IPS-11a (cell line): ENCODE measurements around the gene ROBO1.
"Not testable (repeated sequence)": the region's sequence is repeated elsewhere in the genome, so short reads cannot be mapped to it uniquely, and the experiment has no call there.

Source experiments
- H3K4me3 ChIP-seq: one replicate; pipeline ENCODE4 v1.5.1; 2013; ENCODE audit warnings: low read depth, low read length, control low read depth

ROBO1 gene

GRCh38 chr3:79317551-79318518, 450.0 kb downstream of the ROBO1 start:
- no peak overlapping the region for H3K4me3 ChIP-seq

DNA sequence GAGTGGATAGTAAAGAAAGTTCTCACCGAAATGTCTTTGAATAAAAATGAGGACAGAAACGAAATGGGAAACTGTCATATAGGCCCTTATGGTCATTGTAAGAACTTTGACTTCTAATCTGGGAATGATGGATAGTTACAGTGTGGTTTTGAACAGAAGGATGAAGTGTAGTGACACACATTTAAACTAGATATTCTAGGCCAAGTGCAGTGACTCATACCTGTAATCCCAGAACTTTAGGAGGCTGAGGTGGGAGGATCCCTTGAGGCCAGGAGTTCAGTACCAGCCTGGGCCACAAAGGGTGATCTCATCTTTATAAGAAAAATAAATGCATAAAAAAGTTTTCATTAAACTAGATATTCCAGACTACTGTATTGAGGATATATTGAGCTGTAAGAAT, 452.8 kb downstream of the ROBO1 start:
- H3K4me3 ChIP-seq, result no peak overlapping the region

DNA sequence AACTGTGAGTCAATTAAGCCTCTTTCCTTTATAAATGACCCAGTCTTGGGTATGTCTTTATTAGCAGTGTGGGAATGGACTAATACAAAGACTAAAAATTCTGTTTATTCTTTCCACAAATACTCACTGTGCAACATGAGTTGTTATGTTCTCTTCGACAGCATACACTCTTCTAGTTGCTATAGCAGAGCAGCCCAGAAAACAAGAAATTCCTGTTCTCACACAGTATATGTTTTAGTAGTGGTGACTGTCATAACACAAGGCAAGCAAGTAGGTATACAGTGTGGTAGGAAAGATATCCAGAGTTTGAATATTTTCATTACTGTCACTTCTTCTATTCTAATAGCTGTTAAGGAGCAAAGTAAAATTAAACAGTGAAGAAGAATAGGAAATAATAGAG, 453.3 kb downstream of the ROBO1 start:
- no peak overlapping the region for H3K4me3 ChIP-seq

GRCh38 chr3:79310016-79310415, 457.8 kb downstream of the ROBO1 start:
- H3K4me3 ChIP-seq, result no peak overlapping the region

DNA sequence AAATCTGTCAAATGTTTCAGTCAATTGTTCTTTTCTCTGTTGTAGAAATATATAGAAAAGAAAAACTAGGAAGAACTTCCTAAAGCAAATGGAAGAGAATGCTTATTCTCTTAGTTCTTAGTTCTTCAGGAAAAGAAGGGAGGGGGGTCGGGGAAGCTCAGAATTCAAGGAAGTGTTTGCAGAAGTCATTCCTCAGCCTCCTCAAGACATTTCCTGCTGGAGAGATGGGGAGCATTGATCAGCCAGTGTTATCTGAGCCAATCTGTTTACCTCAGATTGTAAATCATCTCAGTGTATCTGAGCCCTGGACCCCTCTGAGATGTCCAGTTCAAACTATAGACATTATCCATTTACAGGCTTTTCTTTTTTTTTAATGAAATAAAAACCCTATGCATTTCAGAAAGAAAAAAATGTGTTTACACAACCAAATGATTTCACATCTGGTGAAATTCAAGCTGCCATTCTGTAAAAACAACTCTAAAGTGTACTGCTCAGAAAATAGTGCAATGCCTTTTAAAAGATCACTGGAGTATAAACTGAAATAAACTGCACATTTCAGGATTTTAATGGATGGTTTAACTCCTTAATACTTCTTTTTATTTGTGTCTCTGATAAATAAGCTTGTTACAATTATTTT, 460.7 kb downstream of the ROBO1 start:
- no peak overlapping the region for H3K4me3 ChIP-seq

DNA sequence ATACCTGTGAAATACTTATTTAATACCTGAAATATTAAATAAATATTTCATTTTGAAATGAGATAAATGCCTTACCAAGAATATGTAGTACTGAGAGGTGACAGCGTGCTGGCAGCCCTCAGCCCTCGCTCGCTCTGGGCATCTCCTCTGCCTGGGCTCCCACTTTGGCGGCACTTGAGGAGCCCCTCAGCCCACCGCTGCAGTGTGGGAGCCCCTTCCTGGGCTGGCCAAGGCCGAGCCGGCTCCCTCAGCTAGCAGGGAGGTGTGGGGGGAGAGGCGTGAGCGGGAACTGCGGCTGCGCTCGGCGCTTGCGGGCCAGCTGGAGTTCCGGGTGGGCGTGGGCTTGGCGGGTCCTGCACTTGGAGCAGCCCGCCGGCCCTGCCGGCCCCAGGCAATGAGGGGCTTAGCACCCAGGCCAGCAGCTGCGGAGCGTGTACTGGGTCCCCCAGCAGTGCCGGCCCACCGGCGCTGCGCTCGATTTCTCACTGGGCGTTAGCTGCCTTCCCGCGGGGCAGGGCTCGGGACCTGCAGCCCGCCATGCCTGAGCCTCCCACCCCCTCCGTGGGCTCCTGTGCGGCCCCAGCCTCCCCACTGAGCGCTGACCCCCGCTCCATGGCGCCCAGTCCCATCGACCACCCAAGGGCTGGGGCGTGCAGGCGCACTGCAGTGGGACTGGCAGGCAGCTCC, 467.7 kb downstream of the ROBO1 start:
- H3K4me3 ChIP-seq, result not testable (repeated sequence)

DNA sequence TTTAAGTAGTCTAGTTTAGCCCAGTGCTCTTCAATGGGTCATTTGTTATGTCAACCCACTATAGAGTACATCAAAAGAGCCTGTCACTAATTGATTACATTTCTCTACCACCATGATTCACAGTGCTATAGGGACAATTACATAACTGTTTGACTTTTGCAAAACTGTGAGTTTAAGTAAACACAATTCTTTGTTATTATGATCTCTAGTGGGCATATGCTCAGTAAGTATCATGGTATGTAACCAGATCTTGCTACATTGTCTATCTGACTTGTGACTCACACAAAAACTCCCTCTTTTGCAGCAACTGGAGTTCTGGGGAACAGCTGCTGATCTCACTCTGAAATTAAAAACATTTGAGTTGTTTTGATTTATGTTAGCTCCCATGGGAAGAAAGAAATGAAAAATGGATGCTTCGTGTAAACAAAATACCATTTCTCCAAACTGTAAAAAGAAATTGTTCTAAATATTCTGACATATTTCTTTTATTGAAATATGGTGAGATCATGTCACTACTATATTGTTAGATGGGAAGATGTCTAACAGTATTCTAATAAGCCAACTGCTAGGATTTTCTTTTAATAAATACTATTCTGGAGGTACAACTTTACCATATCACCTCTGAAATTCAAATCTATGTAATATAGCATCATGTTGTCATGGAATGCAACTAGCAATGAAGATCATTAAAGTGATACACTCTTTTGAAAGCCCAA, 470.4 kb downstream of the ROBO1 start:
- no peak overlapping the region for H3K4me3 ChIP-seq

DNA sequence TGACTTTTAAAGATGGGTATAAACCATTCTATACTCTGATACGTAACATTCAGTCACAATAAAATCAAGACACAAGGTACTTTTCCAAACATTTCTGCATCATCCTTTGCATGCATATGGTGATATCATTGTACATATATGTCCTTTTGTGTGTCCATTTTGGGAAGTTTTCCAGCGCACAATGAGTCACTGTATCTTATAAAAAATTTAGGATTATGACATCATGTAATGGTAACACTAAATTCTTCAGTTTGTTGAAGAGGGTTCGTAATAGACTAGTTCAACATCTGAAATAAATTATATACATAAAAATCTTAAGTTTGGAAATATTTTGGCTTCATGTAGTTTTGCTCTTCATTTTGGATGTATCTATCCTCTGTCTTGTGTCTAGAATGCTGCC, 480.9 kb downstream of the ROBO1 start:
- no peak overlapping the region for H3K4me3 ChIP-seq

- no peak overlapping the region for H3K4me3 ChIP-seq
These were observed 481.9 kb downstream of the ROBO1 start for GRCh38 chr3:79285871-79286270.

DNA sequence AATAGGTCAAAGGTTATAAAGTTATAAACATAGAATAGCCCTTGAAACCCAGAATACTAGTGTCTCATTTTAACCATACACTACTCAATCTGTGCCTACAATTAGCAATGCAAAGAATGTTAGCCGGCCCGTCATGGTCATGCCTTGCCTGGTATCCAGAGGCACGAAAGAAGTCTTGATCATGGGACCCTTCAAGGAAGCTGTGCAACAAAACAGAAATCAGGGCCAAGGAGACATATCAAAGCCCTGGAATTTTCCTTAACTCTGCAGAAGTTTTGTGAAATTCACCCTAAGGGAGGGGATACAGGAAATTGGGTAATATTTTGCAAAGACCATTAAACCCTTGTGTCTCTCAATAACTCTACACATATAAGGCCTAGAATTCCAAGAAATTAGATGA, 482.4 kb downstream of the ROBO1 start:
- H3K4me3 ChIP-seq, result no peak overlapping the region

- H3K4me3 ChIP-seq, result no peak overlapping the region
These were observed 483.0 kb downstream of the ROBO1 start for GRCh38 chr3:79284781-79285180.

GRCh38 chr3:79278681-79279080, 489.1 kb downstream of the ROBO1 start:
- no peak overlapping the region for H3K4me3 ChIP-seq

GRCh38 chr3:79268422-79268821, 499.4 kb downstream of the ROBO1 start:
- H3K4me3 ChIP-seq, result no peak overlapping the region

- H3K4me3 ChIP-seq, result no peak overlapping the region
These were observed 502.9 kb downstream of the ROBO1 start for GRCh38 chr3:79264892-79265291.

DNA sequence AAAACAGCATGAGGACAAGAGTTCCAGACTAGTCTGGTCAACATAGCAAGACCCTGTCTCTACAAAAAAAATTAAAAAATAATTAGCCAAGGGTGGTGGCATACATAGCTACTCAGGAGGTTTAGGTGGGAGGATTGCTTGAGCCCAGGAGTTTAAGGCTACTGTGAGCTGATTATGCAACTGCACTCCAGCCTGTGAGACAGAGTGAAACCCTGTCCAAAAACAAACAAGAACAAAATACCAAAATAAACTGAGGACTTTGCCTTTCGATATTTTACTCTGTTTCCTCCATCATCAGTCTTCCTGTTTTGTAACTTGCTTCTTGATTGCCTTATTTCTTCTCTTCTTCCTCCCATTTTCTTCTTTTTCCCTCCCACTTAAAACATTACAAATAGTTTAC, 504.4 kb downstream of the ROBO1 start:
- H3K4me3 ChIP-seq, result no peak overlapping the region

DNA sequence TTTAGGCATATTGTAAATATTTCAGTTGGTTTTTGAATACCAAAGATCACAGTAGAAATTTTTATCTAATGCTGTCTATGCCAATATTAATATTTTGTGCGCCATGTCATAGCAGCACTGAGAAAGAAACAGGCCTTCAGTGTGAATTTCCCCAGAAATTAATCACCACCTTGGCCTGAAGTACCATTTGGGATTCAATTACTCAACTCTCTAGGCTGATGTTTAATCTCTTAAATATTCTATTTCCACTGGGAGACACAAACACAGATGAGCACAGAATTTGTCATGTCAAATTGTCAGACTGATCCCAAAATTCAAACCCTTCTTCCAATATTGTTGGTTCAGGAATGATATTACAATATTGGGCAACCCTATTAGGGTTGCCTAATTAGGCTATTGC, 509.3 kb downstream of the ROBO1 start:
- no peak overlapping the region for H3K4me3 ChIP-seq

DNA sequence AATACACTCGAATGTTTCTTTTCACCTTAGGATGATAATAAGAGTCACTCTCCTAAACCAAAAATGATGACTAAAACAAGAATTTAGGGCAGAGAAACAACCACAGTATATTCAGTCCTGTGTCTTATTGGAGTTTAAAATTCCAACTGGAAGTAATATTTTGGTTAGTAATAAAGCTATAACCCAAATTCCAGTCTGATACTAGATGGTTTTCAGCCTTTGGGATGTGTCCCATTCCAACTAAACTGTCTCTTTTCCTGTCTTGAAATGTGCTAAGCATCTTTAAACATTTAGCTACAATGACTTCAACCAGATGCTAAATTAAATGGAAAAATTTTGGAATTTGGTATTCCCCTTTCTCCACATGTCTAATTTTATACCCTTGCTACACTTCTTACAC, 510.0 kb downstream of the ROBO1 start:
- H3K4me3 ChIP-seq, result no peak overlapping the region

- no peak overlapping the region for H3K4me3 ChIP-seq
These were observed 512.1 kb downstream of the ROBO1 start for GRCh38 chr3:79255702-79256101.

DNA sequence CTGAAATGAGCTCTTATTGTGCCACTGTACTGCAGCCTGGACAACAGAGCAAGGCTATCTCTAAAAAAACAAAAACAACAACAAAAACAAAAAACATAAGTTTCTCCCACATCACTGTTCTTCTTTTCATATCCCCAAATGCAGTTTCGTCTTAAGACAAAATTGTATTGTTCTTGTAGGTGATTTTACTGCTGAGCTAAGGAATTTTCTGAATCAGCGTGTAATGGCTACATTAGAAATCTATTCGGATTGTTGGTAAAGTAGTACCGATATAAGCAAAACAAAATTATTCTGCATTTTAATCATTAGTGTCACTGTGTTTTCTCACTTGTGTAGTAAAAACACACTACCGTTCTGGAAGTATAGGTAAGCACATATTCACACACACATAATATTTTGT, 512.5 kb downstream of the ROBO1 start:
- H3K4me3 ChIP-seq, result no peak overlapping the region

DNA sequence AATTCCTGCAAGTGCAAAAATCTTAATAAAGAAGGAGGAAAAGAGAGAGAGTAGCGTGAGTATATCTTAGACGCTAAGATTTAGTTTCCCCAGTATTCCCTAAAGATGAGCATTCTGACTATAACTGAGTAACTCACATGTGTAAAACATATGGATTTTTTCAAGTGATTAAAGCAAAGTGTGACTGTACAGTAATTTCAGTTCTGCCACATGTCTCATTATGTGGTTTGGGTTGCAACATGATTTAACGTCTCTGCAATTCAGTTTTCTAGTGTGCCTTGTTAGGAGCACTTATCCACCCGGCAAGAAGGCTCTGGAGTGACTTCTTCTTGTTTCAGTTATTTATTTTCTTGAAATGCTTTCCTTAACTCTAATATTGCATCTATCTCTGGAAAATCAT, 514.1 kb downstream of the ROBO1 start:
- H3K4me3 ChIP-seq, result no peak overlapping the region

- H3K4me3 ChIP-seq, result no peak overlapping the region
These were observed 514.5 kb downstream of the ROBO1 start for GRCh38 chr3:79253271-79253670.
